ENCODE data around the gene SLC7A7. TPM values are rescaled to one million over a fixed set of nuclear protein-coding genes. Genes with fewer than 3 reads are reported as not detected.

Gene SLC7A7
- total and polyA plus RNA-seq, 10 of the 15 experiments (the other 5 are each of a cell fraction or from before 2014, with no cell fraction given), result 27.8 to 79.2 (median 50.8) TPM

- TF ChIP-seq BRCA1 (IDR thresholded peaks at IDR 0.05; ENCODE audit: low read depth, low read length) (no peak), NFIC (IDR thresholded peaks at IDR 0.05; ENCODE audit: low read depth, low read length) (peak; percentile 94), CBFB (IDR thresholded peaks at IDR 0.05; ENCODE audit: low read depth) (0 out of 2 replicates have a peak, but pooled peaks have one; percentile 42), POU2F2 (IDR thresholded peaks at IDR 0.05; ENCODE audit: borderline replicate concordance, low read depth, low read length) (0 out of 3 replicates have a peak, but pooled peaks have one; percentile 48), JUND (IDR thresholded peaks at IDR 0.05; ENCODE audit: low read depth, low read length) (peak; percentile 46; the same call in 1 of the 2 replicates), ZNF207 (IDR thresholded peaks at IDR 0.05; ENCODE audit: borderline replicate concordance) (no peak), BHLHE40 (IDR thresholded peaks at IDR 0.05; ENCODE audit: borderline replicate concordance in 1 of 2, low read depth in 2 of 2, low read length in 1 of 2) (peak; percentile 53 to 86; a peak in 3 of 4 replicates), EZH2 (IDR thresholded peaks at IDR 0.05; ENCODE audit: borderline replicate concordance, control insufficient read depth, low read depth, low read length) (no peak), SPI1 (IDR thresholded peaks at IDR 0.05; ENCODE audit: borderline replicate concordance, insufficient read depth, low read depth, low read length) (no peak), ZNF274 (IDR thresholded peaks at IDR 0.05; ENCODE audit: insufficient read depth, insufficient read length) (no peak), FOXK2 (IDR thresholded peaks at IDR 0.05) (no peak), SP1 (IDR thresholded peaks at IDR 0.05; ENCODE audit: low read depth, low read length) (peak; percentile 58), HDGF (IDR thresholded peaks at IDR 0.05) (no peak), REST (IDR thresholded peaks at IDR 0.05; ENCODE audit: low read depth, low read length) (no peak; the same call in 1 of the 2 replicates), ZNF217 (IDR thresholded peaks at IDR 0.05) (0 out of 2 replicates have a peak, but pooled peaks have one; percentile 59), SMC3 (IDR thresholded peaks at IDR 0.05; ENCODE audit: borderline replicate concordance, low read length) (no peak), ASH2L (IDR thresholded peaks at IDR 0.05; ENCODE audit: borderline replicate concordance, low read depth) (no peak), SMAD1 (IDR thresholded peaks at IDR 0.05; ENCODE audit: low read depth, partially characterized antibody) (no peak), BCL11A (IDR thresholded peaks at IDR 0.05; ENCODE audit: low read depth, low read length) (peak; percentile 89), JUNB (IDR thresholded peaks at IDR 0.05) (peak; percentile 90)
- TF ChIP-seq, protein P1, sequence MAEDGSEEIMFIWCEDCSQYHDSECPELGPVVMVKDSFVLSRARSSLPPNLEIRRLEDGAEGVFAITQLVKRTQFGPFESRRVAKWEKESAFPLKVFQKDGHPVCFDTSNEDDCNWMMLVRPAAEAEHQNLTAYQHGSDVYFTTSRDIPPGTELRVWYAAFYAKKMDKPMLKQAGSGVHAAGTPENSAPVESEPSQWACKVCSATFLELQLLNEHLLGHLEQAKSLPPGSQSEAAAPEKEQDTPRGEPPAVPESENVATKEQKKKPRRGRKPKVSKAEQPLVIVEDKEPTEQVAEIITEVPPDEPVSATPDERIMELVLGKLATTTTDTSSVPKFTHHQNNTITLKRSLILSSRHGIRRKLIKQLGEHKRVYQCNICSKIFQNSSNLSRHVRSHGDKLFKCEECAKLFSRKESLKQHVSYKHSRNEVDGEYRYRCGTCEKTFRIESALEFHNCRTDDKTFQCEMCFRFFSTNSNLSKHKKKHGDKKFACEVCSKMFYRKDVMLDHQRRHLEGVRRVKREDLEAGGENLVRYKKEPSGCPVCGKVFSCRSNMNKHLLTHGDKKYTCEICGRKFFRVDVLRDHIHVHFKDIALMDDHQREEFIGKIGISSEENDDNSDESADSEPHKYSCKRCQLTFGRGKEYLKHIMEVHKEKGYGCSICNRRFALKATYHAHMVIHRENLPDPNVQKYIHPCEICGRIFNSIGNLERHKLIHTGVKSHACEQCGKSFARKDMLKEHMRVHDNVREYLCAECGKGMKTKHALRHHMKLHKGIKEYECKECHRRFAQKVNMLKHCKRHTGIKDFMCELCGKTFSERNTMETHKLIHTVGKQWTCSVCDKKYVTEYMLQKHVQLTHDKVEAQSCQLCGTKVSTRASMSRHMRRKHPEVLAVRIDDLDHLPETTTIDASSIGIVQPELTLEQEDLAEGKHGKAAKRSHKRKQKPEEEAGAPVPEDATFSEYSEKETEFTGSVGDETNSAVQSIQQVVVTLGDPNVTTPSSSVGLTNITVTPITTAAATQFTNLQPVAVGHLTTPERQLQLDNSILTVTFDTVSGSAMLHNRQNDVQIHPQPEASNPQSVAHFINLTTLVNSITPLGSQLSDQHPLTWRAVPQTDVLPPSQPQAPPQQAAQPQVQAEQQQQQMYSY (CRISPR knock-in tag; IDR thresholded peaks at IDR 0.05), result no peak
- TF ChIP-seq, protein P2, sequence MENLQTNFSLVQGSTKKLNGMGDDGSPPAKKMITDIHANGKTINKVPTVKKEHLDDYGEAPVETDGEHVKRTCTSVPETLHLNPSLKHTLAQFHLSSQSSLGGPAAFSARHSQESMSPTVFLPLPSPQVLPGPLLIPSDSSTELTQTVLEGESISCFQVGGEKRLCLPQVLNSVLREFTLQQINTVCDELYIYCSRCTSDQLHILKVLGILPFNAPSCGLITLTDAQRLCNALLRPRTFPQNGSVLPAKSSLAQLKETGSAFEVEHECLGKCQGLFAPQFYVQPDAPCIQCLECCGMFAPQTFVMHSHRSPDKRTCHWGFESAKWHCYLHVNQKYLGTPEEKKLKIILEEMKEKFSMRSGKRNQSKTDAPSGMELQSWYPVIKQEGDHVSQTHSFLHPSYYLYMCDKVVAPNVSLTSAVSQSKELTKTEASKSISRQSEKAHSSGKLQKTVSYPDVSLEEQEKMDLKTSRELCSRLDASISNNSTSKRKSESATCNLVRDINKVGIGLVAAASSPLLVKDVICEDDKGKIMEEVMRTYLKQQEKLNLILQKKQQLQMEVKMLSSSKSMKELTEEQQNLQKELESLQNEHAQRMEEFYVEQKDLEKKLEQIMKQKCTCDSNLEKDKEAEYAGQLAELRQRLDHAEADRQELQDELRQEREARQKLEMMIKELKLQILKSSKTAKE (IDR thresholded peaks at IDR 0.05; ENCODE audit: low read depth, poor library complexity, severe bottlenecking), result peak; percentile 68
Measured at GRCh38 chr14:22796087-22796707, 19.0 kb downstream of the SLC7A7 start (continued).

All from GM12878 (cell line).